ENCODE data around the gene FHIT.

- TF ChIP-seq EZH2 (IDR thresholded peaks at IDR 0.05; ENCODE audit: insufficient read depth, poor library complexity, severe bottlenecking) (no peak), EZH2phosphoT487 (IDR thresholded peaks at IDR 0.05; ENCODE audit: insufficient read depth, low read depth) (no peak)
Measured at GRCh38 chr3:59779260-59779659, 1472.0 kb downstream of the FHIT start.

All from GM23248 (cell line).